ENCODE results near the gene DCAF11. TPM values are rescaled to one million over a fixed set of nuclear protein-coding genes. Genes with fewer than 3 reads are reported as not detected.

Gene DCAF11
- total and polyA plus RNA-seq, 2 of the 8 experiments (the other 6 are each of a cell fraction or from before 2014, with no cell fraction given): 60.4 to 63.6 TPM

GRCh38 chr14:24139272-24139934, 24.8 kb downstream of the DCAF11 start (continued):
- TF ChIP-seq CHD7 (IDR thresholded peaks at IDR 0.05; ENCODE audit: insufficient replicate concordance, low read length) (no peak), EZH2 (IDR thresholded peaks at IDR 0.05; ENCODE audit: low read depth, low read length, severe bottlenecking) (no peak), JUN (IDR thresholded peaks at IDR 0.05; ENCODE audit: low read depth, low read length) (no peak), EP300 (IDR thresholded peaks at IDR 0.05; ENCODE audit: borderline replicate concordance in 1 of 2, low read depth in 2 of 2, low read length in 2 of 2) (no peak), HDAC6 (IDR thresholded peaks at IDR 0.05; ENCODE audit: low read depth, low read length) (no peak), EGR1 (IDR thresholded peaks at IDR 0.05; ENCODE audit: borderline replicate concordance, low read depth, low read length) (no peak), MAX (IDR thresholded peaks at IDR 0.05) (no peak), BRCA1 (IDR thresholded peaks at IDR 0.05; ENCODE audit: low read depth, low read length) (no peak), E2F6 (IDR thresholded peaks at IDR 0.05) (no peak)

All from H1 (cell line).